Measurements from ENCODE around the gene UHRF2.
"Not testable (repeated sequence)": the region's sequence is repeated elsewhere in the genome, so short reads cannot be mapped to it uniquely, and the experiment has no call there.

UHRF2 gene

GRCh38 chr9:6412487-6413364, at the start of gene UHRF2:
Gene UHRF2 (plus strand): TSS chr9:6413199. CDS start chr9:6413491, 292 bp downstream.
- H3K4me1 ChIP-seq = peaks cover 0 to 30% (median 16%) of the 10 kb centered on the region in 4 donors
- peak within 1 kb of the TSS; percentile 86 to 90 for H3K27ac ChIP-seq
- TF ChIP-seq CTCF (IDR thresholded peaks at IDR 0.05) = no peak
- H3K27me3 ChIP-seq = peaks cover 0 to 4% of the 10 kb centered on the region in 2 donors
- no peaks in the 10 kb centered on the region for H3K36me3 ChIP-seq
- intact Hi-C loops (cut with DNase I; ENCODE audit: low total_unique reads) = loop anchor here (5.0 to 10.0 kb wide), 3 partner anchors 155 to 342 kb away; partner anchors contain the start of gene KDM4C
- peak within 1 kb of the TSS; percentile 93 to 96 for H3K4me3 ChIP-seq
- DNase-seq = peak; percentile 99
- no peaks in the 10 kb centered on the region for H3K9me3 ChIP-seq

- intact Hi-C loops (cut with DNase I; ENCODE audit: low total_unique reads) = loop anchor here (10.0 kb wide), 1 partner anchor 297 kb away; no protein-coding TSS in a partner anchor
- H3K27me3 ChIP-seq = no peaks in the 10 kb centered on the region
- H3K9me3 ChIP-seq = no peaks in the 10 kb centered on the region
- no peaks in the 10 kb centered on the region for H3K36me3 ChIP-seq
- DNase-seq = no peak
- no peak overlapping the region for H3K27ac ChIP-seq
- TF ChIP-seq CTCF (IDR thresholded peaks at IDR 0.05) = no peak
- H3K4me1 ChIP-seq = no peaks in the 10 kb centered on the region
- H3K4me3 ChIP-seq = no peak overlapping the region
Observed at GRCh38 chr9:6367128-6367890, 45.7 kb upstream of the UHRF2 start.

- no peaks in the 10 kb centered on the region for H3K27me3 ChIP-seq
- no peaks in the 10 kb centered on the region for H3K9me3 ChIP-seq
- TF ChIP-seq CTCF (IDR thresholded peaks at IDR 0.05) = no peak
- no peaks in the 10 kb centered on the region for H3K36me3 ChIP-seq
- H3K4me1 ChIP-seq = no peaks in the 10 kb centered on the region
- DNase-seq = no peak
- intact Hi-C loops (cut with DNase I; ENCODE audit: low total_unique reads) = loop anchor here (10.0 kb wide), 1 partner anchor 296 kb away; no protein-coding TSS in a partner anchor
- no peak overlapping the region for H3K27ac ChIP-seq
- H3K4me3 ChIP-seq = no peak overlapping the region
Observed at GRCh38 chr9:6368831-6369230, 44.2 kb upstream of the UHRF2 start.

GRCh38 chr9:6381477-6382012, 31.5 kb upstream of the UHRF2 start:
- intact Hi-C loops (cut with DNase I; ENCODE audit: low total_unique reads); H3K36me3 ChIP-seq; H3K9me3 ChIP-seq; DNase-seq; H3K4me3 ChIP-seq; H3K27ac ChIP-seq; H3K27me3 ChIP-seq: not testable (repeated sequence)
- peaks cover 0 to 25% (median 3%) of the 10 kb centered on the region in 4 donors for H3K4me1 ChIP-seq

- peak overlapping the region; percentile 66 to 70 for H3K27ac ChIP-seq
- H3K9me3 ChIP-seq = no peaks in the 10 kb centered on the region
- intact Hi-C loops (cut with DNase I; ENCODE audit: low total_unique reads) = no loop called here
- H3K4me1 ChIP-seq = peaks cover 0 to 25% (median 3%) of the 10 kb centered on the region in 4 donors
- H3K27me3 ChIP-seq = no peaks in the 10 kb centered on the region
- TF ChIP-seq CTCF (IDR thresholded peaks at IDR 0.05) = no peak
- DNase-seq = no peak
- no peak overlapping the region for H3K4me3 ChIP-seq
- no peaks in the 10 kb centered on the region for H3K36me3 ChIP-seq
Observed at GRCh38 chr9:6382681-6383080, 30.3 kb upstream of the UHRF2 start.
